Neural crest cell (in vitro differentiated cells): Measurements from ENCODE around the gene TMEM8B. TPM values are rescaled to one million over a fixed set of nuclear protein-coding genes. Genes with fewer than 3 reads are reported as not detected.

Experiments used
- DNase-seq: peaks from one replicate; pipeline ENCODE4 v3.0.0; 2021; ENCODE audit warnings: low read depth, mixed read lengths, low spot score
- H3K27ac Mint-ChIP-seq: one replicate; pipeline ENCODE4 v1.8.0; 2021; ENCODE audit warnings: mild to moderate bottlenecking, mixed read lengths; ENCODE audit not compliant: unreplicated experiment
- H3K27me3 Mint-ChIP-seq: 2 replicates; pipeline ENCODE4 v1.8.0; 2021; ENCODE audit warnings: low read depth, mild to moderate bottlenecking, mixed read lengths
- H3K36me3 Mint-ChIP-seq: 2 replicates; pipeline ENCODE4 v1.8.0; 2021; ENCODE audit warnings: low read depth, mild to moderate bottlenecking, mixed read lengths
- H3K4me1 Mint-ChIP-seq: 2 replicates; pipeline ENCODE4 v1.8.0; 2021; ENCODE audit warnings: mixed read lengths
- H3K4me3 Mint-ChIP-seq: one replicate; pipeline ENCODE4 v1.8.0; 2021; ENCODE audit warnings: mild to moderate bottlenecking, mixed read lengths
- H3K9me3 Mint-ChIP-seq: 2 replicates; pipeline ENCODE4 v1.8.0; 2021; ENCODE audit warnings: mixed read lengths
- CTCF ChIP-seq: fragments of 200-600 bp; sonication (generic); conservative IDR thresholded peaks from 2 replicates; pipeline ENCODE4 v1.5.0; 2021; ENCODE audit warnings: antibody characterized with exemption, mild to moderate bottlenecking
- total RNA-seq: library from RNA; stranded (reverse); gene quantifications from 2 replicates; pipeline ENCODE4 v1.2.1, GENCODE V29; 2021

Gene TMEM8B
- total RNA-seq, 1 donor from 2014 or later: 23.9 TPM

DNA sequence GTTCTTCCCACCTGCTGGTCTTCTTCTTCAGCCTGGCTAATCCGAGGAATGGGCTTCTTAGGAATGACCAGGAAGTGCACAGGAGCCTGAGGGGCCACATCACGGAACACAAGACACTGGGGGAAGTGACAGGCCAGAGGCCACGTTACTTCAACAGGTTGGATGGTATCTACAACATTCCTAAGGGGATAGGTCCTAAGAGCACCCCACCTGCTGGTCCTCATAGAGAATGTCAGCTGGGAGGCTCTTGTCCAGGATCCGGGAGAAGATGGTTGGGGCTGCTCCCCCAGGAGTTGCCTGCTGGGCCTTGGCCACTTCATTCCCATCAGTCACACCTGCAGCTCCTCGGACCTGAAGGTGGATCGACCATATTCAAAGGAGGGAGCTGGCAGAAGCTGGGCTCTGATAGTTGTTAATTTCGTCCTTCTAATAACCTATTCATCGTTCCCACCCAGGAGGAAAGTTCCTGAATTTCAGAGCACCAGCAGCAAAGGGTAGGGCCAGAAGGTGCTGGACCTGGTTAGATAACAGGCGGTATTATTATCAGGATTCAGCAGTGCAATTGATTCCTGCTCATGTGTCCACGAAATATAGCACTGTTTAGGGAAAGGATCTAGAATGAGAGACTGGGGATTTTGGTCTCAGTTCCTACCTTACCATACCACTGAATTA lies 15.5 kb upstream of the TMEM8B start:
- Mint-ChIP-seq H3K36me3 (peaks cover 2% of the 10 kb centered on the region), H3K4me1 (peaks cover 39% of the 10 kb centered on the region), H3K9me3 (no peaks in the 10 kb centered on the region), H3K27me3 (no peaks in the 10 kb centered on the region), H3K27ac (no peak overlapping the region), H3K4me3 (peak overlapping the region; percentile 91)
- no peak for DNase-seq
- peak; percentile 43 for TF ChIP-seq CTCF

DNA sequence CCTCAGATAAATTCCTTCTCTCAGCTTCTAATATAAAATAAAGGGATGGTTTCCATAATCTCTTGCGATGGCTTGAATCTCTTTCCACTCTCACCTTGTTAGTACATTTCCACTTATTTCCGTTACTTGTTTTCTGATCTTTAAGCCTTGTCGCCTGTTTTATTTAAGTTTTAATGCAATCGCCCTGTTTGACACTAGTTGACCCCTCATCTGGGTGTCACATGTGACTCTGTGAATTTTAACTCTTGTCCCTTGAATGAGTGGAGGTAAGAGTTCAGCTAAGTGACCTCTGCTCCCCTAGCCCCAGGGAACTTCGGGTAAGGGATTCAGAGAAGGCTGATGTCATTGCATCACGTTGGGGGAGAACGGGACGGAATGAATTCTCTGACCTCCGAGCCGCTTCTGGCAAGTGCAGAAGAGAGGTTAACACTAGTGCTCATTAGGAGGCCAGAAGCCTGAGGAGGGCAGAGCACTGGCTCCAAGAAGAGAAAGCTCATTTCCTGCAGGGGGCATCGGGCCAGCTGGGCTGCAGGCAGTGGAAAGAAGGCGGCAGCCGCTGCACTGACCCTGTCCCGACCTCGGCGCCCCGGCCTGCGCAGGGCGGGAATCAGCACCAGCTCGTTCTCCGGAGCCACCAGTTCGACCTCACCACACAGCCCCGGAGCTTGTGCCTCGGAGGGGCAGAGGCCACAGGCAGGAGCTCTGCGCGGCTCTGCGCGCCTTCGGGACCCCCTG lies 14.8 kb upstream of the TMEM8B start:
- peaks cover 39% of the 10 kb centered on the region for H3K4me1 Mint-ChIP-seq
- peaks cover 2% of the 10 kb centered on the region for H3K36me3 Mint-ChIP-seq
- H3K9me3 Mint-ChIP-seq: no peaks in the 10 kb centered on the region
- H3K27me3 Mint-ChIP-seq: no peaks in the 10 kb centered on the region
- H3K4me3 Mint-ChIP-seq: peak overlapping the region; percentile 91
- TF ChIP-seq CTCF: peak; percentile 48
- peak overlapping the region; percentile 85 for H3K27ac Mint-ChIP-seq
- peak; percentile 62 for DNase-seq

GRCh38 chr9:35814841-35815543 lies 14.0 kb upstream of the TMEM8B start, which contains the start of gene HINT2:
HINT2 (minus strand) TSS chr9:35815042; CDS start chr9:35814979, 63 bp downstream.
- TF ChIP-seq CTCF: no peak
- peak; percentile 89 for DNase-seq
- peak within 1 kb of the TSS; percentile 85 for H3K27ac Mint-ChIP-seq
- H3K4me3 Mint-ChIP-seq: peak within 1 kb of the TSS; percentile 91
- H3K36me3 Mint-ChIP-seq: peaks cover 2% of the 10 kb centered on the region
- no peaks in the 10 kb centered on the region for H3K27me3 Mint-ChIP-seq
- peaks cover 39% of the 10 kb centered on the region for H3K4me1 Mint-ChIP-seq
- no peaks in the 10 kb centered on the region for H3K9me3 Mint-ChIP-seq

- Mint-ChIP-seq H3K4me1 (peaks cover 38% of the 10 kb centered on the region), H3K27me3 (no peaks in the 10 kb centered on the region), H3K4me3 (peak overlapping the region; percentile 91), H3K36me3 (peaks cover 2% of the 10 kb centered on the region), H3K9me3 (no peaks in the 10 kb centered on the region), H3K27ac (no peak overlapping the region)
- TF ChIP-seq CTCF: peak; percentile 29
- no peak for DNase-seq
Observed at GRCh38 chr9:35816708-35817107, 12.3 kb upstream of the TMEM8B start.

- Mint-ChIP-seq H3K4me1 (peaks cover 25% of the 10 kb centered on the region), H3K9me3 (no peaks in the 10 kb centered on the region), H3K27ac (no peak overlapping the region), H3K36me3 (no peaks in the 10 kb centered on the region), H3K27me3 (no peaks in the 10 kb centered on the region), H3K4me3 (peak overlapping the region; percentile 91)
- no peak for DNase-seq
- no peak for TF ChIP-seq CTCF
Observed at GRCh38 chr9:35818341-35818740, 10.7 kb upstream of the TMEM8B start.
